Prostate gland (tissue), 2 donors: ENCODE results near the gene CHML. TPM values are rescaled to one million over a fixed set of nuclear protein-coding genes. Genes with fewer than 3 reads are reported as not detected.

Source experiments
- DNase-seq: peaks from one replicate; pipeline ENCODE4 v3.0.0-alpha.2; 2019; ENCODE audit warnings: low spot score
- H3K27ac ChIP-seq, 2 donors: fragments of 200-600 bp; sonication (generic); 2 replicates each; pipeline ENCODE4 v1.5.1; 2017 to 2019
- H3K27me3 ChIP-seq: fragments of 200-600 bp; sonication (generic); replicated peaks from 2 replicates; pipeline ENCODE4 v1.5.1; 2019; ENCODE audit not compliant: insufficient read depth
- H3K36me3 ChIP-seq, 2 donors: fragments of 200-600 bp; sonication (generic); 1 replicate in 1 of 2; 2 replicates in 1 of 2; pipeline versions ENCODE4 v1.5.1 to v1.8.1; 2017 to 2019
- H3K4me1 ChIP-seq: fragments of 200-600 bp; sonication (generic); replicated peaks from 2 replicates; pipeline ENCODE4 v1.5.1; 2019
- H3K4me3 ChIP-seq, 2 donors: fragments of 200-600 bp; sonication (generic); 2 replicates each; pipeline ENCODE4 v1.5.1; 2017 to 2019
- H3K9me3 ChIP-seq: fragments of 200-600 bp; sonication (generic); 2 replicates; pipeline ENCODE4 v1.5.1; 2017
- POLR2A ChIP-seq: fragments of 450-650 bp; IDR thresholded peaks from one replicate; pipeline ENCODE4 v1.6.1; 2016; ENCODE audit warnings: antibody characterized with exemption, mild to moderate bottlenecking
- POLR2AphosphoS5 ChIP-seq: sonication (generic); formaldehyde crosslinking; IDR thresholded peaks from one replicate; pipeline ENCODE4 v1.6.1; 2017; ENCODE audit warnings: antibody characterized with exemption
- WGBS: methylation state at CpG from one replicate; pipeline ENCODE4 v1.1.5; 2018; 5-methylcytosine and 5-hydroxymethylcytosine counted together
- intact Hi-C: fragments of 100-400 bp; cut with DNase I; formaldehyde crosslinking; loops from one replicate; pipeline ENCODE4 v1.14.2; 2022
- total RNA-seq, 2 donors: library from RNA; depleted of rRNA; stranded (reverse); fragments of >200 nt; gene quantifications; one replicate each; pipeline ENCODE4 v1.1.0, GENCODE V29; 2016
- TF ChIP-seq, protein P1 (sequence below), 4 experiments: fragments of 200-600 bp in 2 of 4; fragments of 450-650 bp in 2 of 4; sonication (generic) in 2 of 4; IDR thresholded peaks; 1 replicate in 3 of 4; 2 replicates in 1 of 4; pipeline ENCODE4 v1.5.1; 2016 to 2019; ENCODE audit warnings: antibody characterized with exemption in 4 of 4, mild to moderate bottlenecking in 2 of 4, moderate library complexity in 2 of 4

CHML gene
- total RNA-seq, 2 donors from 2014 or later = 3.0 to 18.9 TPM

DNA sequence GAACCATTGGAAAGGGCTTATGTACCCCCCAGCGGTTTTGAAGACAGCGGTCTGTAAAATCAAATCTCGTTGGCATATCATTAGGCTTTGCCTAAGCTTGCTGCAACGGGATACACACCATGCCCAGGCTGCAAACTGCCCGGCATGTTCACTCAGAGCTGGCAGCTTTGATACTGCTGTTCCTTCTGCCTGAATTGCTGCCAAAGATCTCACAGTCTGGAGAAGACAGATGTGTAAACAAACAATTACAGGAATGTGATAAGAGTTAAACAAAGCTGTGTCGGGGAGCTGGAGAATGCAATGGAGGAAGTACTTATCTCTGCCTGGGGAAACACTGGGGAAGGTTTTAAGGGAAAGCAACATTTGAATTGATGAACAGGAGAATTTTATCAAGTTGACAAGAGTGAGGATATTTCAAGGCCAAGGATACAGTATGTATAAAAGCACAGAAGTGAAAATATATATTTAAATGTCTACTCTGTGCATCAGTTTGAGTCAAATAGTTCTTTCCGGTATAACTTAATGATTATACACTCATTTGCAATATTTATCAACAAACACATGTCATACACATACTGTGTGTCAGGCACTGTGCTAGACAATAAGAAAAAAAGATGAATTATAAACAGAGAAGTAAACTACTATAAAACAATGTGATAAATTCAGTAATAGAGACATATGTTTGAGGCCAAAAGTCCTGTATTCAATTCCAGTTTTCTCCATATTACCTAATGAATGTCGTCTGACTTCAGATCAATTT lies 29.9 kb downstream of the CHML start:
- intact Hi-C loops = loop anchor here (10.0 kb wide), 2 partner anchors 225 to 395 kb away; no protein-coding TSS in a partner anchor
- TF ChIP-seq POLR2AphosphoS5 = peak; percentile 65
- TF ChIP-seq, protein P1, sequence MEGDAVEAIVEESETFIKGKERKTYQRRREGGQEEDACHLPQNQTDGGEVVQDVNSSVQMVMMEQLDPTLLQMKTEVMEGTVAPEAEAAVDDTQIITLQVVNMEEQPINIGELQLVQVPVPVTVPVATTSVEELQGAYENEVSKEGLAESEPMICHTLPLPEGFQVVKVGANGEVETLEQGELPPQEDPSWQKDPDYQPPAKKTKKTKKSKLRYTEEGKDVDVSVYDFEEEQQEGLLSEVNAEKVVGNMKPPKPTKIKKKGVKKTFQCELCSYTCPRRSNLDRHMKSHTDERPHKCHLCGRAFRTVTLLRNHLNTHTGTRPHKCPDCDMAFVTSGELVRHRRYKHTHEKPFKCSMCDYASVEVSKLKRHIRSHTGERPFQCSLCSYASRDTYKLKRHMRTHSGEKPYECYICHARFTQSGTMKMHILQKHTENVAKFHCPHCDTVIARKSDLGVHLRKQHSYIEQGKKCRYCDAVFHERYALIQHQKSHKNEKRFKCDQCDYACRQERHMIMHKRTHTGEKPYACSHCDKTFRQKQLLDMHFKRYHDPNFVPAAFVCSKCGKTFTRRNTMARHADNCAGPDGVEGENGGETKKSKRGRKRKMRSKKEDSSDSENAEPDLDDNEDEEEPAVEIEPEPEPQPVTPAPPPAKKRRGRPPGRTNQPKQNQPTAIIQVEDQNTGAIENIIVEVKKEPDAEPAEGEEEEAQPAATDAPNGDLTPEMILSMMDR (IDR thresholded peaks at IDR 0.05) = no peak
- no peaks in the 10 kb centered on the region for H3K36me3 ChIP-seq

DNA sequence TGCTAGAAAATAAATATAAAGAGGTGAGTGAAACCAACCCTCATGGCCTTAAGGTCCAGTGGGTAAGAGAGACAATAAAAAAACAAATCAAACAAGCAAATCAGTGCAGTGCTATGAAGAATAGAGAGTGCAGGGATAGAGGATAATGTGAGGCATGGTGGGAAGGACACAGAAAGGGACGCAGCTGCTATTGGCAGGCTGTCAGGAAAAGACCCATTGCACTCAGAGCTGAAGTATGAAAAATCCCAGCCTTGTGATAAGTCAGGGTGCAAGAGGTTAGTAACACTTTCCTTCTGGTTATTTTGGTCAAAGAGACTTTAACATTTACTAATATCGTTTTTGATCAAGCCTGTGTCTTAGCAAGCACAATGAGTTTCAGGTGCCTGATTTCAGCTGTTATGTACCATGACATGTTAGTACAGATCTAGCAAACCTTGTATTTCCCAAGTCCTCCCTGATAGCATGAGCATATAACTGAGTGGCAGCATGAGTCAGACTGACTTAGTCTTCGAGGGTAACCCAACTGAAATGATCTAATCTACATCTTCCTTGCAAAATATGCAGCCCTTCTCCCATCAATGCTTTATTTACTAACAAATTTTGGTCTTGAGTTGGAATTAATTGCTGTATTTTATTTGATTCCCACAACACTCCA lies 31.7 kb downstream of the CHML start:
- Histone ChIP-seq H3K4me1 (no peaks in the 10 kb centered on the region), H3K4me3 (no peak overlapping the region), H3K9me3 (no peaks in the 10 kb centered on the region), H3K27me3 (no peaks in the 10 kb centered on the region), H3K36me3 (no peaks in the 10 kb centered on the region), H3K27ac (no peak overlapping the region)
- 37% methylated on average over 3 of the region's 3 CpGs for WGBS
- TF ChIP-seq POLR2AphosphoS5 (no peak), POLR2A (no peak)
- TF ChIP-seq, protein P1 (IDR thresholded peaks at IDR 0.05) = no peak
- DNase-seq = no peak
- intact Hi-C loops = no loop called here

More for the DNA sequence above, 29.9 kb downstream of the CHML start:
- no peak overlapping the region for H3K27ac ChIP-seq
- DNase-seq = peak; percentile 57
- H3K4me3 ChIP-seq = no peak overlapping the region
- H3K4me1 ChIP-seq = no peaks in the 10 kb centered on the region
- no peaks in the 10 kb centered on the region for H3K27me3 ChIP-seq
- WGBS = 32% methylated on average over 8 of the region's 8 CpGs
- no peaks in the 10 kb centered on the region for H3K9me3 ChIP-seq

GRCh38 chr1:241607497-241607896 lies 32.7 kb downstream of the CHML start:
- H3K36me3 ChIP-seq = no peaks in the 10 kb centered on the region
- TF ChIP-seq, protein P1 (IDR thresholded peaks at IDR 0.05) = no peak
- TF ChIP-seq POLR2AphosphoS5 (no peak), POLR2A (no peak)
- no peaks in the 10 kb centered on the region for H3K27me3 ChIP-seq
- no peak for DNase-seq
- H3K4me1 ChIP-seq = no peaks in the 10 kb centered on the region
- H3K9me3 ChIP-seq = no peaks in the 10 kb centered on the region
- intact Hi-C loops = no loop called here
- no peak overlapping the region for H3K4me3 ChIP-seq
- no peak overlapping the region for H3K27ac ChIP-seq

GRCh38 chr1:241606544-241606943 lies 33.6 kb downstream of the CHML start:
- TF ChIP-seq, protein P1 (IDR thresholded peaks at IDR 0.05) = no peak
- TF ChIP-seq POLR2A (no peak), POLR2AphosphoS5 (no peak)
- WGBS = 52% methylated on average over 5 of the region's 5 CpGs
- H3K4me3 ChIP-seq = no peak overlapping the region
- no peak overlapping the region for H3K27ac ChIP-seq
- H3K36me3 ChIP-seq = no peaks in the 10 kb centered on the region
- DNase-seq = no peak
- no peaks in the 10 kb centered on the region for H3K9me3 ChIP-seq
- no peaks in the 10 kb centered on the region for H3K27me3 ChIP-seq
- intact Hi-C loops = no loop called here
- H3K4me1 ChIP-seq = no peaks in the 10 kb centered on the region
